Keratinocyte (primary cell): ENCODE results near the gene REL. TPM values are rescaled to one million over a fixed set of nuclear protein-coding genes. Genes with fewer than 3 reads are reported as not detected.

Source experiments
- DNase-seq: peaks from one replicate; pipeline ENCODE4 v3.0.0-alpha.2; 2011; ENCODE audit warnings: low read depth, missing footprints, low spot score
- FAIRE-seq: peaks from 2 replicates; lab custom pipeline; 2011; peaks lifted over from hg19 to GRCh38; lab: Jason Lieb, UNC
- H2AFZ ChIP-seq: 2 replicates; pipeline ENCODE4 v1.6.0; 2012; ENCODE audit warnings: low read length, control low read depth, inconsistent platforms; ENCODE audit not compliant: control insufficient read depth
- H3K27ac ChIP-seq: 2 replicates; pipeline ENCODE4 v1.5.1; 2011; ENCODE audit warnings: low read length; ENCODE audit not compliant: control insufficient read depth, insufficient read depth
- H3K27me3 ChIP-seq: 3 replicates; pipeline ENCODE4 v1.6.0; 2011; ENCODE audit warnings: low read length; ENCODE audit not compliant: control insufficient read depth, insufficient read depth; ENCODE audit errors: extremely low read depth
- H3K36me3 ChIP-seq, 2 experiments: 2 replicates in 1 of 2; 3 replicates in 1 of 2; pipeline ENCODE4 v1.5.1; 2011; ENCODE audit warnings: low read length in 2 of 2, mild to moderate bottlenecking in 1 of 2; ENCODE audit not compliant: control insufficient read depth in 2 of 2, insufficient read depth in 2 of 2; ENCODE audit errors: extremely low read depth in 1 of 2
- H3K4me1 ChIP-seq: 3 replicates; pipeline ENCODE4 v1.5.1; 2011; ENCODE audit warnings: low read length; ENCODE audit not compliant: control insufficient read depth, insufficient read depth; ENCODE audit errors: extremely low read depth
- H3K4me2 ChIP-seq: 3 replicates; pipeline ENCODE4 v1.6.0; 2011; ENCODE audit warnings: low read depth, low read length; ENCODE audit not compliant: control insufficient read depth, insufficient read depth; ENCODE audit errors: extremely low read depth
- H3K4me3 ChIP-seq, 3 experiments: fragments of 200-600 bp in 1 of 3; sonication (generic) in 1 of 3; 2 replicates in 2 of 3; 3 replicates in 1 of 3; pipeline ENCODE4 v1.5.1; 2011 to 2016; ENCODE audit warnings: low read length in 3 of 3, mild to moderate bottlenecking in 3 of 3, control low read depth in 2 of 3, inconsistent platforms in 1 of 3, low read depth in 1 of 3, mixed read lengths in 1 of 3, mixed run types in 1 of 3, moderate library complexity in 1 of 3; ENCODE audit not compliant: control insufficient read depth in 2 of 3, insufficient read depth in 2 of 3; ENCODE audit errors: extremely low read depth in 1 of 3
- H3K79me2 ChIP-seq: 2 replicates; pipeline ENCODE4 v1.6.0; 2012; ENCODE audit warnings: low read length; ENCODE audit not compliant: control insufficient read depth, insufficient read depth
- H3K9ac ChIP-seq: 3 replicates; pipeline ENCODE4 v1.6.0; 2011; ENCODE audit warnings: low read length; ENCODE audit not compliant: control insufficient read depth, insufficient read depth; ENCODE audit errors: extremely low read depth
- H3K9me1 ChIP-seq: 3 replicates; pipeline ENCODE4 v1.6.0; 2011; ENCODE audit warnings: low read length; ENCODE audit not compliant: control insufficient read depth, insufficient read depth; ENCODE audit errors: extremely low read depth
- H3K9me3 ChIP-seq: 2 replicates; pipeline ENCODE4 v1.5.1; 2012; ENCODE audit warnings: low read depth, low read length; ENCODE audit not compliant: control insufficient read depth
- H4K20me1 ChIP-seq: 3 replicates; pipeline ENCODE4 v1.6.0; 2011; ENCODE audit warnings: low read length; ENCODE audit not compliant: control insufficient read depth, insufficient read depth; ENCODE audit errors: extremely low read depth
- EZH2 ChIP-seq: IDR thresholded peaks from one replicate; pipeline ENCODE4 v1.6.1; 2012; ENCODE audit warnings: inconsistent platforms, mild to moderate bottlenecking, low read length, moderate library complexity
- dilution Hi-C: fragments of 300-500 bp; cut with MboI; formaldehyde crosslinking; loops from one replicate; pipeline ENCODE4 v1.7.0; 2020; ENCODE audit warnings: low sequenced_read_pairs; ENCODE audit not compliant: extremely low pct_ligation_motif_present
- polyA minus RNA-seq, 3 experiments: library from RNA; depleted of rRNA, polyadenylated mRNA; stranded (reverse); fragments of >200 nt; gene quantifications; 1 replicate in 1 of 3; 2 replicates in 1 of 3; 3 replicates in 1 of 3; pipeline ENCODE4 v1.2.3, GENCODE V29; 2011
- polyA plus RNA-seq, 5 experiments: library from polyadenylated mRNA; depleted of rRNA in 3 of 5; stranded (reverse) in 3 of 5; stranded (forward) in 1 of 5; unstranded in 1 of 5; fragments of >200 nt; gene quantifications; 1 replicate in 1 of 5; 2 replicates in 3 of 5; 3 replicates in 1 of 5; pipeline versions ENCODE4 v1.2.1 to v1.2.3, GENCODE V29; 2011 to 2012; ENCODE audit warnings: missing spikeins in 2 of 5, low read depth in 1 of 5, low replicate concordance in 1 of 5
- TF ChIP-seq, protein P1 (sequence below), 3 experiments: IDR thresholded peaks in 1 of 3; conservative IDR thresholded peaks in 1 of 3; optimal IDR thresholded peaks in 1 of 3; 2 replicates in 2 of 3; 3 replicates in 1 of 3; pipeline versions ENCODE3 to v1.5.1; 2011; ENCODE audit warnings: low read length in 3 of 3, mild to moderate bottlenecking in 3 of 3, moderate library complexity in 2 of 3, control low read depth in 1 of 3, inconsistent platforms in 1 of 3; ENCODE audit not compliant: insufficient read depth in 2 of 3; ENCODE audit errors: extremely low read depth in 1 of 3

Gene REL
- polyA plus RNA-seq (8.0 to 9.0 TPM (median 8.0 TPM) in 3 replicates), polyA minus RNA-seq (6.5 to 23.8 TPM (median 13.5 TPM) in 3 replicates)
- 17.5 TPM for polyA plus RNA-seq (2011; ENCODE audit: low read depth)
- 4.0 and 6.9 TPM in 2 replicates for polyA plus RNA-seq (2011; cell fraction: cytosol; rRNA removed)
- polyA plus RNA-seq (2011; cell fraction: nucleus; rRNA removed): 14.3 and 15.8 TPM in 2 replicates
- 5.7 and 5.9 TPM in 2 replicates for polyA plus RNA-seq (2012; ENCODE audit: low replicate concordance)
- 2.9 TPM for polyA minus RNA-seq (2011; cell fraction: cytosol; rRNA and poly(A)+ RNA removed)
- polyA minus RNA-seq (2011; cell fraction: nucleus; rRNA and poly(A)+ RNA removed): 15.3 and 37.2 TPM in 2 replicates

- Histone ChIP-seq H3K4me2 (peak within 1 kb of the TSS; percentile 93), H2AFZ (peak within 1 kb of the TSS; percentile 39), H3K36me3 (no peaks in the 10 kb centered on the region), H3K9me3 (no peaks in the 10 kb centered on the region), H3K27me3 (no peaks in the 10 kb centered on the region), H3K79me2 (peaks cover 47% of the 10 kb centered on the region), H4K20me1 (no peaks in the 10 kb centered on the region), H3K27ac (peak within 1 kb of the TSS; percentile 99), H3K9ac (peak within 1 kb of the TSS; percentile 99), H3K9me1 (no peaks in the 10 kb centered on the region), H3K4me3 (peak within 1 kb of the TSS; percentile 94 to 98 (median 96)), H3K4me1 (peaks cover 16% of the 10 kb centered on the region)
- no peak for DNase-seq
- dilution Hi-C loops: no loop called here
- no peak for FAIRE-seq
- TF ChIP-seq, protein P1, sequence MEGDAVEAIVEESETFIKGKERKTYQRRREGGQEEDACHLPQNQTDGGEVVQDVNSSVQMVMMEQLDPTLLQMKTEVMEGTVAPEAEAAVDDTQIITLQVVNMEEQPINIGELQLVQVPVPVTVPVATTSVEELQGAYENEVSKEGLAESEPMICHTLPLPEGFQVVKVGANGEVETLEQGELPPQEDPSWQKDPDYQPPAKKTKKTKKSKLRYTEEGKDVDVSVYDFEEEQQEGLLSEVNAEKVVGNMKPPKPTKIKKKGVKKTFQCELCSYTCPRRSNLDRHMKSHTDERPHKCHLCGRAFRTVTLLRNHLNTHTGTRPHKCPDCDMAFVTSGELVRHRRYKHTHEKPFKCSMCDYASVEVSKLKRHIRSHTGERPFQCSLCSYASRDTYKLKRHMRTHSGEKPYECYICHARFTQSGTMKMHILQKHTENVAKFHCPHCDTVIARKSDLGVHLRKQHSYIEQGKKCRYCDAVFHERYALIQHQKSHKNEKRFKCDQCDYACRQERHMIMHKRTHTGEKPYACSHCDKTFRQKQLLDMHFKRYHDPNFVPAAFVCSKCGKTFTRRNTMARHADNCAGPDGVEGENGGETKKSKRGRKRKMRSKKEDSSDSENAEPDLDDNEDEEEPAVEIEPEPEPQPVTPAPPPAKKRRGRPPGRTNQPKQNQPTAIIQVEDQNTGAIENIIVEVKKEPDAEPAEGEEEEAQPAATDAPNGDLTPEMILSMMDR (optimal IDR thresholded peaks at IDR 0.05 in 1 of 3, IDR thresholded peaks at IDR 0.05 in 1 of 3, conservative IDR thresholded peaks at IDR 0.05 in 1 of 3; ENCODE audit: extremely low read depth in 1 of 3, insufficient read depth in 2 of 3, low read length in 3 of 3): no peak
Measured at GRCh38 chr2:60881047-60881932, at the start of gene REL. Gene REL (plus strand): TSS chr2:60881574. CDS start chr2:60881841, 267 bp downstream.

DNA sequence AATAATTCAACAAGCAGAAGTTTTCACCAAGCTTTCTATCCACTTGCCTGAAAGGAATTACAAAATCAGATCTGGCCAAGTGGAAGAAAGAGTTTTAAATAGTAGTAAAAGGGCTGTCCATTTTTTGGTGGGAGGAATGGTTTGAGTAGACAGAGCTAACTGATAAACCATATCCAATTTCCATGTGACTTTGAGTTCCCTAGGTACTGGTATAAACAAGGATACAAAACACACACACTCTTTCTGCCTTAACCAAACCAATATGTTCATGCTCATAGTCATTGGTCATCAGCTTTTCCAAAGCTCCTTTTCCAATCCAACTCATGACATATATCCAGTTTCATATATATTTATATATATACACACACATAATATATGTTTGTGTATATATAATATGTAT, 49.5 kb upstream of the REL start:
- H3K79me2 ChIP-seq: no peaks in the 10 kb centered on the region
- TF ChIP-seq EZH2: no peak
- TF ChIP-seq, protein P1 (optimal IDR thresholded peaks at IDR 0.05 in 1 of 3, IDR thresholded peaks at IDR 0.05 in 1 of 3, conservative IDR thresholded peaks at IDR 0.05 in 1 of 3; ENCODE audit: extremely low read depth in 1 of 3, insufficient read depth in 2 of 3, low read length in 3 of 3): no peak
- FAIRE-seq: no peak

More for the DNA sequence above, 49.5 kb upstream of the REL start:
- H3K9me3 ChIP-seq: no peaks in the 10 kb centered on the region
- no peak overlapping the region for H3K9ac ChIP-seq
- dilution Hi-C loops: no loop called here
- H3K27ac ChIP-seq: no peak overlapping the region
- H2AFZ ChIP-seq: no peak overlapping the region
- H3K36me3 ChIP-seq: no peaks in the 10 kb centered on the region
- H3K4me3 ChIP-seq: no peak overlapping the region
- no peaks in the 10 kb centered on the region for H3K27me3 ChIP-seq
- no peak overlapping the region for H3K4me2 ChIP-seq
- DNase-seq: no peak
- no peaks in the 10 kb centered on the region for H4K20me1 ChIP-seq
- no peaks in the 10 kb centered on the region for H3K9me1 ChIP-seq
- H3K4me1 ChIP-seq: peaks cover 15% of the 10 kb centered on the region
